HepG2 (cell line): ENCODE results near the gene COL8A2. TPM values are rescaled to one million over a fixed set of nuclear protein-coding genes. Genes with fewer than 3 reads are reported as not detected.

Experiments
- ATAC-seq: fragments of 200-7000 bp; cut with Tn5 transposase; 3 replicates; pipeline ENCODE4 v1.9.1; 2020; ENCODE audit warnings: mild to moderate bottlenecking, moderate library complexity
- BruUV-seq: library from RNA; stranded (reverse); fragments of 400-500 nt; replicated peaks from 2 replicates; lab custom pipeline; 2021; lab: Mats Ljungman, UMichigan
- CTCF ChIA-PET: fragments of 300-600 bp; formaldehyde crosslinking; extraction: SDS; loops from one replicate; lab custom pipeline; 2021; ENCODE audit warnings: low total read pairs, inconsistent platforms, low intra/inter-chr PET ratio; lab: Yijun Ruan, JAX
- POLR2A ChIA-PET: fragments of 350-600 bp; sonication (Branson Sonifier 250); formaldehyde crosslinking; loops from one replicate; lab custom pipeline; 2020; ENCODE audit warnings: antibody characterized with exemption, inconsistent platforms; lab: Yijun Ruan, JAX
- DNase-seq: peaks from one replicate; pipeline ENCODE4 v3.0.0-alpha.2; 2015; ENCODE audit warnings: low spot score
- FAIRE-seq: peaks from 3 replicates; lab custom pipeline; 2011; peaks lifted over from hg19 to GRCh38; lab: Jason Lieb, UNC
- H2AFZ ChIP-seq: one replicate; pipeline ENCODE4 v1.6.1; 2011; ENCODE audit warnings: low read length, inconsistent platforms
- H3K27ac ChIP-seq: fragments of 300-600 bp; 3 replicates; pipeline ENCODE4 v1.8.0; 2011; ENCODE audit warnings: mixed run types, mild to moderate bottlenecking, mixed read lengths, low read length, inconsistent platforms; ENCODE audit not compliant: insufficient read depth; ENCODE audit errors: extremely low read length
- H3K27me3 ChIP-seq, 2 experiments: fragments of 200-600 bp in 1 of 2; 2 replicates in 1 of 2; 3 replicates in 1 of 2; pipeline versions ENCODE4 v1.6.0 to v1.8.0; 2011; ENCODE audit warnings: low read length in 2 of 2, mild to moderate bottlenecking in 2 of 2, moderate library complexity in 2 of 2, inconsistent platforms in 1 of 2; ENCODE audit not compliant: insufficient read depth in 2 of 2, control insufficient read depth in 1 of 2
- H3K36me3 ChIP-seq, 2 experiments: fragments of 200-600 bp in 1 of 2; replicated peaks in 1 of 2; 2 replicates in 1 of 2; 3 replicates in 1 of 2; pipeline versions ENCODE4 v1.5.1 to v1.8.0; 2011; ENCODE audit warnings: low read length in 2 of 2, inconsistent platforms in 1 of 2; ENCODE audit not compliant: insufficient read depth in 2 of 2, control insufficient read depth in 1 of 2
- H3K4me1 ChIP-seq: 2 replicates; pipeline ENCODE4 v1.5.1; 2012; ENCODE audit warnings: low read length, inconsistent platforms; ENCODE audit not compliant: insufficient read depth
- H3K4me2 ChIP-seq: 2 replicates; pipeline ENCODE4 v1.6.0; 2011; ENCODE audit warnings: low read depth, low read length, inconsistent platforms
- H3K4me3 ChIP-seq, 3 experiments: fragments of 200-600 bp in 1 of 3; sonication (generic), shearing (Covaris generic) in 1 of 3; replicated peaks in 1 of 3; 2 replicates each; pipeline ENCODE4 v1.5.1; 2011 to 2016; ENCODE audit warnings: low read length in 3 of 3, inconsistent platforms in 2 of 3, low read depth in 2 of 3, mild to moderate bottlenecking in 2 of 3, control low read depth in 1 of 3, mixed read lengths in 1 of 3; ENCODE audit not compliant: insufficient read depth in 1 of 3
- H3K79me2 ChIP-seq: one replicate; pipeline ENCODE4 v1.6.1; 2011; ENCODE audit warnings: low read length, inconsistent platforms; ENCODE audit not compliant: insufficient read depth
- H3K9ac ChIP-seq: 2 replicates; pipeline ENCODE4 v1.6.0; 2011; ENCODE audit warnings: mild to moderate bottlenecking, low read depth, low read length, inconsistent platforms; ENCODE audit not compliant: insufficient read depth
- H3K9me3 ChIP-seq: 2 replicates; pipeline ENCODE4 v1.5.1; 2012; ENCODE audit warnings: mild to moderate bottlenecking, low read length
- H4K20me1 ChIP-seq: 2 replicates; pipeline ENCODE4 v1.6.0; 2011; ENCODE audit warnings: inconsistent platforms, mild to moderate bottlenecking, low read length, moderate library complexity; ENCODE audit not compliant: insufficient read depth
- BCL6 ChIP-seq: IDR thresholded peaks from 2 replicates; pipeline ENCODE4 v1.6.1; 2016; ENCODE audit warnings: missing genetic modification reagents, missing compliant biosample characterization
- SOX13 ChIP-seq, 3 experiments: fragments of 450-650 bp in 1 of 3; sonication (generic) in 1 of 3; formaldehyde crosslinking in 1 of 3; IDR thresholded peaks in 2 of 3; conservative IDR thresholded peaks in 1 of 3; 2 replicates each; pipeline versions ENCODE4 v1.5.0 to v1.6.1; 2016 to 2020; ENCODE audit warnings: antibody characterized with exemption in 1 of 3, mild to moderate bottlenecking in 1 of 3, missing compliant biosample characterization in 1 of 3, missing genetic modification reagents in 1 of 3, moderate library complexity in 1 of 3
- TRIM22 ChIP-seq: fragments of 450-650 bp; IDR thresholded peaks from 2 replicates; pipeline ENCODE4 v1.6.1; 2017
- WGBS: methylation state at CpG from one replicate; pipeline ENCODE4 v1.1.6; 2017; ENCODE audit warnings: low lambda C conversion rate; 5-methylcytosine and 5-hydroxymethylcytosine counted together
- in situ Hi-C: cut with HindIII; loops from 2 replicates; pipeline ENCODE4 v1.10.0; 2017; ENCODE audit warnings: low pct_unique_long_range_greater_than_20kb; ENCODE audit not compliant: extremely low pct_ligation_motif_present
- intact Hi-C: fragments of 100-400 bp; cut with micrococcal nuclease; formaldehyde crosslinking; loops from one replicate; pipeline ENCODE4 v1.10.0; 2022; ENCODE audit not compliant: unreplicated experiment
- polyA plus RNA-seq, 8 experiments: library from polyadenylated mRNA; depleted of rRNA in 3 of 8; stranded (reverse) in 7 of 8; unstranded in 1 of 8; fragments of >200 nt; fragmentation: Illumina TruSeq in 4 of 8; extraction: Trizol in 4 of 8; gene quantifications; 2 replicates each; pipeline versions ENCODE4 v1.2.1 to v1.2.3, GENCODE V29; 2011 to 2016; ENCODE audit warnings: low read depth in 4 of 8, missing spikeins in 1 of 8, mixed read lengths in 1 of 8; ENCODE audit not compliant: insufficient read depth in 1 of 8
- total RNA-seq, 5 experiments: library from RNA; depleted of rRNA; stranded (reverse); fragments of >200 nt; fragmentation: Illumina TruSeq; extraction: Trizol; gene quantifications; 2 replicates each; pipeline ENCODE4 v1.2.3, GENCODE V29; 2016; ENCODE audit warnings: low read depth in 1 of 5
- TF ChIP-seq, protein P1 (sequence below): sonication (generic); formaldehyde crosslinking; IDR thresholded peaks from 2 replicates; pipeline ENCODE4 v1.4.0; 2020; ENCODE audit warnings: missing genetic modification reagents, borderline replicate concordance

Gene COL8A2
- total and polyA plus RNA-seq, 2 of the 13 experiments (the other 11 are each of a cell fraction or from before 2014, with no cell fraction given), result 0.13 to 0.24 TPM

GRCh38 chr1:36080801-36081200 is 44.2 kb downstream of the COL8A2 start:
- 20% methylated on average over 6 of the region's 6 CpGs for WGBS
- DNase-seq, result no peak
- POLR2A ChIA-PET, result no interaction called here
- no peak overlapping the region for H3K4me2 ChIP-seq
- in situ Hi-C loops, result no loop called here
- H3K4me3 ChIP-seq, result no peak overlapping the region
- no peaks in the 10 kb centered on the region for H4K20me1 ChIP-seq
- H3K79me2 ChIP-seq, result no peaks in the 10 kb centered on the region
- H3K4me1 ChIP-seq, result 0 out of 2 replicates have a peak, but pooled peaks cover 7% of the 10 kb centered on the region
- no peak for TF ChIP-seq SOX13 (IDR thresholded peaks at IDR 0.05)
- no peak for TF ChIP-seq SOX13 (CRISPR knock-in tag; conservative IDR thresholded peaks at IDR 0.05 in 1 of 2, IDR thresholded peaks at IDR 0.05 in 1 of 2)
- no peak for TF ChIP-seq BCL6 (CRISPR knock-in tag)
- TF ChIP-seq, protein P1, sequence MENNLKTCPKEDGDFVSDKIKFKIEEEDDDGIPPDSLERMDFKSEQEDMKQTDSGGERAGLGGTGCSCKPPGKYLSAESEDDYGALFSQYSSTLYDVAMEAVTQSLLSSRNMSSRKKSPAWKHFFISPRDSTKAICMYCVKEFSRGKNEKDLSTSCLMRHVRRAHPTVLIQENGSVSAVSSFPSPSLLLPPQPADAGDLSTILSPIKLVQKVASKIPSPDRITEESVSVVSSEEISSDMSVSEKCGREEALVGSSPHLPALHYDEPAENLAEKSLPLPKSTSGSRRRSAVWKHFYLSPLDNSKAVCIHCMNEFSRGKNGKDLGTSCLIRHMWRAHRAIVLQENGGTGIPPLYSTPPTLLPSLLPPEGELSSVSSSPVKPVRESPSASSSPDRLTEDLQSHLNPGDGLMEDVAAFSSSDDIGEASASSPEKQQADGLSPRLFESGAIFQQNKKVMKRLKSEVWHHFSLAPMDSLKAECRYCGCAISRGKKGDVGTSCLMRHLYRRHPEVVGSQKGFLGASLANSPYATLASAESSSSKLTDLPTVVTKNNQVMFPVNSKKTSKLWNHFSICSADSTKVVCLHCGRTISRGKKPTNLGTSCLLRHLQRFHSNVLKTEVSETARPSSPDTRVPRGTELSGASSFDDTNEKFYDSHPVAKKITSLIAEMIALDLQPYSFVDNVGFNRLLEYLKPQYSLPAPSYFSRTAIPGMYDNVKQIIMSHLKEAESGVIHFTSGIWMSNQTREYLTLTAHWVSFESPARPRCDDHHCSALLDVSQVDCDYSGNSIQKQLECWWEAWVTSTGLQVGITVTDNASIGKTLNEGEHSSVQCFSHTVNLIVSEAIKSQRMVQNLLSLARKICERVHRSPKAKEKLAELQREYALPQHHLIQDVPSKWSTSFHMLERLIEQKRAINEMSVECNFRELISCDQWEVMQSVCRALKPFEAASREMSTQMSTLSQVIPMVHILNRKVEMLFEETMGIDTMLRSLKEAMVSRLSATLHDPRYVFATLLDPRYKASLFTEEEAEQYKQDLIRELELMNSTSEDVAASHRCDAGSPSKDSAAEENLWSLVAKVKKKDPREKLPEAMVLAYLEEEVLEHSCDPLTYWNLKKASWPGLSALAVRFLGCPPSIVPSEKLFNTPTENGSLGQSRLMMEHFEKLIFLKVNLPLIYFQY, result no peak
- TF ChIP-seq TRIM22, result no peak
- TF ChIP-seq, all 625 proteins: peak for 0
- intact Hi-C loops, result no loop called here
- no peak for ATAC-seq
- Histone ChIP-seq H3K9ac (no peak overlapping the region), H3K9me3 (no peaks in the 10 kb centered on the region), H3K27me3 (peaks cover 0 to 2% of the 10 kb centered on the region in 2 experiments; a peak in 1 of 5 replicates), H3K36me3 (no peaks in the 10 kb centered on the region), H3K27ac (no peak overlapping the region), H2AFZ (no peak overlapping the region)
- CTCF ChIA-PET, result no interaction called here
- FAIRE-seq, result no peak
- BruUV-seq, result no TSS peak
